ENCODE results near the gene MFAP5.

The MFAP5 gene

GRCh38 chr12:8664228-8664913 lies 1.7 kb upstream of the MFAP5 start:
- no peak for DNase-seq (ENCODE audit: low read depth)
- H3K4me3 ChIP-seq (ENCODE audit: control insufficient read depth, low read depth, low read length), result no peak overlapping the region
- TF ChIP-seq CTCF (IDR thresholded peaks at IDR 0.05; ENCODE audit: control insufficient read depth, insufficient read depth, low read depth, low read length, missing control alignments), result no peak

GRCh38 chr12:8661751-8662150 lies 875 bp downstream of the MFAP5 start:
- DNase-seq (ENCODE audit: low read depth), result no peak
- H3K4me3 ChIP-seq (ENCODE audit: control insufficient read depth, low read depth, low read length), result peak overlapping the region; percentile 57
- TF ChIP-seq CTCF (IDR thresholded peaks at IDR 0.05; ENCODE audit: control insufficient read depth, insufficient read depth, low read depth, low read length, missing control alignments), result no peak

- no peak for DNase-seq (ENCODE audit: low read depth)
- peak overlapping the region; percentile 8 for H3K4me3 ChIP-seq (ENCODE audit: control insufficient read depth, low read depth, low read length)
- TF ChIP-seq CTCF (IDR thresholded peaks at IDR 0.05; ENCODE audit: control insufficient read depth, insufficient read depth, low read depth, low read length, missing control alignments), result no peak
Measured at GRCh38 chr12:8661016-8661415, 1.6 kb downstream of the MFAP5 start.

- peak; percentile 79 for DNase-seq (ENCODE audit: low read depth)
- no peak for TF ChIP-seq CTCF (IDR thresholded peaks at IDR 0.05; ENCODE audit: control insufficient read depth, insufficient read depth, low read depth, low read length, missing control alignments)
- H3K4me3 ChIP-seq (ENCODE audit: control insufficient read depth, low read depth, low read length), result no peak overlapping the region
Measured at GRCh38 chr12:8658346-8658745, 4.3 kb downstream of the MFAP5 start.

- TF ChIP-seq CTCF (IDR thresholded peaks at IDR 0.05; ENCODE audit: control insufficient read depth, insufficient read depth, low read depth, low read length, missing control alignments), result no peak
- no peak for DNase-seq (ENCODE audit: low read depth)
- H3K4me3 ChIP-seq (ENCODE audit: control insufficient read depth, low read depth, low read length), result no peak overlapping the region
Measured at GRCh38 chr12:8655421-8655820, 7.2 kb downstream of the MFAP5 start.

GRCh38 chr12:8648576-8649205 lies 13.9 kb downstream of the MFAP5 start:
- H3K4me3 ChIP-seq (ENCODE audit: control insufficient read depth, low read depth, low read length), result no peak overlapping the region
- no peak for TF ChIP-seq CTCF (IDR thresholded peaks at IDR 0.05; ENCODE audit: control insufficient read depth, insufficient read depth, low read depth, low read length, missing control alignments)
- DNase-seq (ENCODE audit: low read depth), result no peak

Data from AG09309 (cell line).